ENCODE measurements around the gene SCEL. TPM values are rescaled to one million over a fixed set of nuclear protein-coding genes. Genes with fewer than 3 reads are reported as not detected.

The SCEL gene
- total RNA-seq, 4 donors from 2014 or later = not detected

GRCh38 chr13:77678691-77679235, 143.3 kb downstream of the SCEL start:
- no peaks in the 10 kb centered on the region for H3K9me3 ChIP-seq
- H3K4me3 ChIP-seq = no peak overlapping the region
- H3K36me3 ChIP-seq = no peaks in the 10 kb centered on the region
- no peak overlapping the region for H3K27ac ChIP-seq
- H3K27me3 ChIP-seq = no peaks in the 10 kb centered on the region
- no peak for TF ChIP-seq CTCF (IDR thresholded peaks at IDR 0.05)
- TF ChIP-seq POLR2A (IDR thresholded peaks at IDR 0.05) = no peak
- DNase-seq = no peak
- no peaks in the 10 kb centered on the region for H3K4me1 ChIP-seq

GRCh38 chr13:77687799-77688198, 152.3 kb downstream of the SCEL start:
- no peaks in the 10 kb centered on the region for H3K36me3 ChIP-seq
- no peak overlapping the region for H3K4me3 ChIP-seq
- no peak overlapping the region for H3K27ac ChIP-seq
- no peaks in the 10 kb centered on the region for H3K9me3 ChIP-seq
- no peak for TF ChIP-seq POLR2A (IDR thresholded peaks at IDR 0.05)
- TF ChIP-seq CTCF (IDR thresholded peaks at IDR 0.05) = no peak
- H3K27me3 ChIP-seq = no peaks in the 10 kb centered on the region
- no peaks in the 10 kb centered on the region for H3K4me1 ChIP-seq
- DNase-seq = no peak

GRCh38 chr13:77691871-77692270, 156.4 kb downstream of the SCEL start:
- Histone ChIP-seq H3K27me3 (no peaks in the 10 kb centered on the region), H3K4me3 (no peak overlapping the region), H3K36me3 (no peaks in the 10 kb centered on the region), H3K27ac (no peak overlapping the region), H3K4me1 (no peaks in the 10 kb centered on the region), H3K9me3 (no peaks in the 10 kb centered on the region)
- no peak for TF ChIP-seq CTCF (IDR thresholded peaks at IDR 0.05)
- TF ChIP-seq POLR2A (IDR thresholded peaks at IDR 0.05) = no peak
- no peak for DNase-seq

GRCh38 chr13:77692746-77693448, 157.4 kb downstream of the SCEL start:
- no peaks in the 10 kb centered on the region for H3K36me3 ChIP-seq
- H3K27ac ChIP-seq = no peak overlapping the region
- peaks cover 0 to 7% of the 10 kb centered on the region in 2 donors for H3K27me3 ChIP-seq
- H3K4me1 ChIP-seq = no peaks in the 10 kb centered on the region
- no peak for DNase-seq
- no peaks in the 10 kb centered on the region for H3K9me3 ChIP-seq
- no peak overlapping the region for H3K4me3 ChIP-seq
- TF ChIP-seq POLR2A (IDR thresholded peaks at IDR 0.05) (no peak), CTCF (IDR thresholded peaks at IDR 0.05) (no peak)

- no peak overlapping the region for H3K27ac ChIP-seq
- TF ChIP-seq CTCF (IDR thresholded peaks at IDR 0.05) (no peak), POLR2A (IDR thresholded peaks at IDR 0.05) (no peak)
- no peak overlapping the region for H3K4me3 ChIP-seq
- H3K9me3 ChIP-seq = no peaks in the 10 kb centered on the region
- H3K4me1 ChIP-seq = peaks cover 0 to 4% (median 0%) of the 10 kb centered on the region in 4 donors
- H3K27me3 ChIP-seq = peaks cover 0 to 7% of the 10 kb centered on the region in 2 donors
- no peak for DNase-seq
- H3K36me3 ChIP-seq = no peaks in the 10 kb centered on the region
These were observed 158.0 kb downstream of the SCEL start for GRCh38 chr13:77693449-77693940.

Small RNAs within 50 kb of the gene (small RNA-seq; reads per million reads assigned to genes)
- 0 reads per million in 2 donors for gene RNY3P7
- 0 reads per million in 2 donors for gene SPTLC1P5

Other genes starting within 250 kb of the SCEL start
- gene MYCBP2, start 208.6 kb upstream of the SCEL start, total RNA-seq = 100 to 1,000 TPM in 1 of 4 donors, 10 to 100 TPM in 3; 42.4 to 262 (median 71.0) TPM
- gene SLAIN1, start 162.0 kb downstream of the SCEL start, total RNA-seq = 10 to 100 TPM in 1 of 4 donors, 1 to 10 TPM in 3; 1.5 to 33.0 (median 3.8) TPM

Data from Peyer's patch (tissue), 4 donors.